SK-N-SH (cell line): ENCODE results near the gene P2RX5. TPM values are rescaled to one million over a fixed set of nuclear protein-coding genes. Genes with fewer than 3 reads are reported as not detected.

ENCODE experiments used
- CTCF ChIA-PET: fragments of 300-600, 350-600 bp; formaldehyde crosslinking; extraction: SDS; loops from one replicate; lab custom pipeline; 2021; lab: Yijun Ruan, JAX
- POLR2A ChIA-PET: fragments of 350-600 bp; sonication (Branson Sonifier 250); formaldehyde crosslinking; extraction: SDS; loops from one replicate; lab custom pipeline; 2020; ENCODE audit warnings: antibody characterized with exemption, inconsistent platforms; lab: Yijun Ruan, JAX
- DNase-seq: peaks from one replicate; pipeline ENCODE4 v3.0.0; 2012
- H2AFZ ChIP-seq: fragments of 200-600 bp; sonication (generic); 2 replicates; pipeline ENCODE4 v1.8.1; 2016; ENCODE audit warnings: antibody characterized with exemption, mild to moderate bottlenecking, low read depth
- H3F3A ChIP-seq: fragments of 200-600 bp; sonication (generic); replicated peaks from 2 replicates; pipeline ENCODE3; 2016; ENCODE audit warnings: antibody characterized with exemption, mild to moderate bottlenecking; ENCODE audit not compliant: insufficient read depth
- H3K27ac ChIP-seq, 2 experiments: fragments of 200-500 bp in 1 of 2; fragments of 200-600 bp in 1 of 2; sonication (Bioruptor generic) in 1 of 2; sonication (generic), shearing (Covaris generic) in 1 of 2; 2 replicates each; pipeline versions ENCODE4 v1.5.1 to v1.6.1; 2014 to 2016; ENCODE audit warnings: low read depth in 2 of 2, inconsistent platforms in 1 of 2, low read length in 1 of 2, mild to moderate bottlenecking in 1 of 2, mixed read lengths in 1 of 2
- H3K27me3 ChIP-seq: fragments of 200-600 bp; sonication (generic), shearing (Covaris generic); 2 replicates; pipeline ENCODE4 v1.6.1; 2016; ENCODE audit warnings: mixed run types; ENCODE audit not compliant: insufficient read depth
- H3K36me3 ChIP-seq, 2 experiments: fragments of 200-500 bp in 1 of 2; fragments of 200-600 bp in 1 of 2; sonication (Bioruptor generic) in 1 of 2; sonication (generic) in 1 of 2; replicated peaks in 1 of 2; 2 replicates each; pipeline versions ENCODE3 to v1.5.1; 2014 to 2016; ENCODE audit warnings: low read length in 1 of 2, mild to moderate bottlenecking in 1 of 2; ENCODE audit not compliant: insufficient read depth in 2 of 2, control insufficient read depth in 1 of 2
- H3K4me1 ChIP-seq, 2 experiments: fragments of 200-500 bp in 1 of 2; fragments of 200-600 bp in 1 of 2; sonication (Bioruptor generic) in 1 of 2; sonication (generic), shearing (Covaris generic) in 1 of 2; 2 replicates each; pipeline versions ENCODE4 v1.5.1 to v1.6.1; 2014 to 2016; ENCODE audit warnings: low read depth in 1 of 2, low read length in 1 of 2, mixed run types in 1 of 2; ENCODE audit not compliant: insufficient read depth in 2 of 2, control insufficient read depth in 1 of 2
- H3K4me2 ChIP-seq: fragments of 200-600 bp; sonication (generic), shearing (Covaris generic); 2 replicates; pipeline ENCODE4 v1.6.1; 2017; ENCODE audit warnings: mixed run types
- H3K4me3 ChIP-seq, 2 experiments: fragments of 200-500 bp in 1 of 2; fragments of 200-600 bp in 1 of 2; sonication (Bioruptor generic) in 1 of 2; sonication (generic), shearing (Covaris generic) in 1 of 2; 2 replicates each; pipeline versions ENCODE4 v1.5.1 to v1.8.1; 2014 to 2016; ENCODE audit warnings: low read depth in 2 of 2, inconsistent platforms in 1 of 2, low read length in 1 of 2, mild to moderate bottlenecking in 1 of 2, mixed read lengths in 1 of 2, moderate library complexity in 1 of 2
- H3K79me2 ChIP-seq: fragments of 200-600 bp; sonication (generic); 2 replicates; pipeline ENCODE4 v1.8.1; 2017; ENCODE audit warnings: mild to moderate bottlenecking; ENCODE audit not compliant: insufficient read depth
- H3K9ac ChIP-seq: fragments of 200-600 bp; sonication (generic); 2 replicates; pipeline ENCODE4 v1.6.1; 2017; ENCODE audit warnings: mixed run types
- H3K9me2 ChIP-seq: fragments of 200-600 bp; sonication (generic); 2 replicates; pipeline ENCODE4 v1.6.1; 2017; ENCODE audit warnings: mixed run types
- H3K9me3 ChIP-seq: fragments of 200-600 bp; sonication (generic); 2 replicates; pipeline ENCODE4 v1.6.1; 2017; ENCODE audit warnings: mixed run types, mild to moderate bottlenecking, moderate library complexity
- H4K20me1 ChIP-seq: fragments of 200-600 bp; sonication (generic); 2 replicates; pipeline ENCODE4 v1.6.1; 2017; ENCODE audit warnings: mild to moderate bottlenecking, mixed run types; ENCODE audit not compliant: insufficient read depth
- ELF1 ChIP-seq: IDR thresholded peaks from 2 replicates; pipeline ENCODE4 v1.4.0; 2012
- EP300 ChIP-seq, 2 experiments: IDR thresholded peaks; 2 replicates each; pipeline versions ENCODE4 v1.4.0 to v1.6.1; 2012; ENCODE audit warnings: borderline replicate concordance in 1 of 2, low read depth in 1 of 2, low read length in 1 of 2
- FOSL2 ChIP-seq: IDR thresholded peaks from 2 replicates; pipeline ENCODE4 v1.4.0; 2012; ENCODE audit warnings: low read depth, mild to moderate bottlenecking, moderate library complexity, borderline replicate concordance
- FOXJ3 ChIP-seq: sonication (generic); formaldehyde crosslinking; IDR thresholded peaks from 2 replicates; pipeline ENCODE4 v1.5.1; 2020; ENCODE audit warnings: mild to moderate bottlenecking, missing genetic modification reagents
- GABPA ChIP-seq: IDR thresholded peaks from 2 replicates; pipeline ENCODE4 v1.4.0; 2012; ENCODE audit warnings: low read depth, mild to moderate bottlenecking
- GATA2 ChIP-seq: sonication (generic); formaldehyde crosslinking; IDR thresholded peaks from 2 replicates; pipeline ENCODE4 v1.5.0; 2020; ENCODE audit warnings: mild to moderate bottlenecking, missing genetic modification reagents
- IRF3 ChIP-seq: fragments of 150-350 bp; IDR thresholded peaks from 2 replicates; pipeline ENCODE4 v1.6.1; 2016; ENCODE audit warnings: mild to moderate bottlenecking, low read depth, low read length
- MXI1 ChIP-seq: IDR thresholded peaks from 2 replicates; pipeline ENCODE4 v1.6.1; 2012; ENCODE audit warnings: mild to moderate bottlenecking, low read depth, low read length, improper control_type of control experiment
- NFIC ChIP-seq: IDR thresholded peaks from 2 replicates; pipeline ENCODE4 v1.4.0; 2012; ENCODE audit warnings: borderline replicate concordance
- NRF1 ChIP-seq: IDR thresholded peaks from 2 replicates; pipeline ENCODE4 v1.6.1; 2012; ENCODE audit warnings: low read depth, mild to moderate bottlenecking, low read length
- POLR2AphosphoS5 ChIP-seq: IDR thresholded peaks from 2 replicates; pipeline ENCODE4 v1.6.1; 2012; ENCODE audit warnings: low read depth, low read length
- REST ChIP-seq: IDR thresholded peaks from 2 replicates; pipeline ENCODE4 v1.6.1; 2012; ENCODE audit warnings: mild to moderate bottlenecking, low read depth, low read length, moderate library complexity
- RXRA ChIP-seq: IDR thresholded peaks from 2 replicates; pipeline ENCODE4 v1.4.0; 2012; ENCODE audit warnings: low read depth, mild to moderate bottlenecking, borderline replicate concordance
- SIN3A ChIP-seq: IDR thresholded peaks from 2 replicates; pipeline ENCODE4 v1.6.1; 2012; ENCODE audit warnings: low read depth, mild to moderate bottlenecking, low read length, moderate library complexity, borderline replicate concordance
- TAF1 ChIP-seq: IDR thresholded peaks from 2 replicates; pipeline ENCODE4 v1.6.1; 2012; ENCODE audit warnings: low read depth, mild to moderate bottlenecking, low read length, moderate library complexity, borderline replicate concordance
- ZBTB33 ChIP-seq: IDR thresholded peaks from 2 replicates; pipeline ENCODE4 v1.4.0; 2012; ENCODE audit warnings: low read depth, borderline replicate concordance
- WGBS: methylation state at CpG from one replicate; pipeline ENCODE4 v1.1.6; 2017; ENCODE audit warnings: low lambda C conversion rate; 5-methylcytosine and 5-hydroxymethylcytosine counted together
- polyA plus RNA-seq, 3 experiments: library from polyadenylated mRNA; depleted of rRNA; stranded (reverse); fragments of >200 nt; gene quantifications; 2 replicates each; pipeline ENCODE4 v1.2.3, GENCODE V29; 2012

The P2RX5 gene
- polyA plus RNA-seq, 1 of the 3 experiments (the other 2 are of a cell fraction) = 0.97 TPM

- TF ChIP-seq TAF1 (no peak), ELF1 (no peak), EP300 (IDR thresholded peaks at IDR 0.05; ENCODE audit: borderline replicate concordance in 1 of 2, low read depth in 1 of 2, low read length in 1 of 2) (no peak), FOSL2 (no peak), POLR2AphosphoS5 (no peak), NFIC (no peak), REST (no peak)
- no peak overlapping the region for H3K4me3 ChIP-seq
- H3K27me3 ChIP-seq = no peaks in the 10 kb centered on the region
- H3K27ac ChIP-seq = no peak overlapping the region
- ChIA-PET CTCF (no interaction called here), POLR2A (interaction anchor here (0.6 kb wide), 1 partner anchor 480 kb away, joined by 4 read pairs; no protein-coding TSS in a partner anchor)
- no peaks in the 10 kb centered on the region for H3K4me1 ChIP-seq
- H3F3A ChIP-seq = no peaks in the 10 kb centered on the region
- no peaks in the 10 kb centered on the region for H4K20me1 ChIP-seq
- H3K4me2 ChIP-seq = no peak overlapping the region
- H3K9me2 ChIP-seq = no peaks in the 10 kb centered on the region
- 79% methylated on average over 13 of the region's 20 CpGs for WGBS
- no peaks in the 10 kb centered on the region for H3K9me3 ChIP-seq
- H3K36me3 ChIP-seq = no peaks in the 10 kb centered on the region
- no peak overlapping the region for H2AFZ ChIP-seq
- no peak overlapping the region for H3K9ac ChIP-seq
- DNase-seq = no peak
- no peaks in the 10 kb centered on the region for H3K79me2 ChIP-seq
Observed at GRCh38 chr17:3679531-3680126, 16.3 kb downstream of the P2RX5 start.

GRCh38 chr17:3678821-3679530 lies 17.0 kb downstream of the P2RX5 start:
- WGBS = 88% methylated on average over 20 of the region's 27 CpGs
- no peaks in the 10 kb centered on the region for H3K36me3 ChIP-seq
- TF ChIP-seq GABPA (no peak), IRF3 (no peak), SIN3A (no peak), FOXJ3 (no peak), NRF1 (no peak), EP300 (IDR thresholded peaks at IDR 0.05; ENCODE audit: borderline replicate concordance in 1 of 2, low read depth in 1 of 2, low read length in 1 of 2) (no peak), NFIC (no peak), MXI1 (no peak), ELF1 (no peak), ZBTB33 (no peak), GATA2 (no peak), TAF1 (no peak), RXRA (no peak)
- ChIA-PET POLR2A (no interaction called here), CTCF (interaction anchor here (1.0 kb wide), 1 partner anchor 44 kb away, joined by 3 read pairs; no protein-coding TSS in a partner anchor)
- no peaks in the 10 kb centered on the region for H3K9me3 ChIP-seq
- no peak overlapping the region for H3K4me2 ChIP-seq
- H3K79me2 ChIP-seq = no peaks in the 10 kb centered on the region
- no peak overlapping the region for H3K27ac ChIP-seq
- no peaks in the 10 kb centered on the region for H3K9me2 ChIP-seq
- no peak overlapping the region for H3K9ac ChIP-seq
- H3K4me1 ChIP-seq = no peaks in the 10 kb centered on the region
- no peaks in the 10 kb centered on the region for H3K27me3 ChIP-seq
- no peaks in the 10 kb centered on the region for H3F3A ChIP-seq
- DNase-seq = no peak
- H3K4me3 ChIP-seq = no peak overlapping the region
- no peaks in the 10 kb centered on the region for H4K20me1 ChIP-seq
- H2AFZ ChIP-seq = no peak overlapping the region
